Activated CD4-positive, alpha-beta T cell treated with anti-CD3 and anti-CD28 coated beads, Interleukin-10, Interleukin-2, amounts not matched to agents 100 ng/mL and 50 ng/mL, durations not matched to agents 16 hours and 8 hours (primary cell): ENCODE measurements around the gene LIN28A.

Experiments
- DNase-seq: peaks from one replicate; pipeline ENCODE4 v3.0.0-alpha.2; 2020

The LIN28A gene

DNA sequence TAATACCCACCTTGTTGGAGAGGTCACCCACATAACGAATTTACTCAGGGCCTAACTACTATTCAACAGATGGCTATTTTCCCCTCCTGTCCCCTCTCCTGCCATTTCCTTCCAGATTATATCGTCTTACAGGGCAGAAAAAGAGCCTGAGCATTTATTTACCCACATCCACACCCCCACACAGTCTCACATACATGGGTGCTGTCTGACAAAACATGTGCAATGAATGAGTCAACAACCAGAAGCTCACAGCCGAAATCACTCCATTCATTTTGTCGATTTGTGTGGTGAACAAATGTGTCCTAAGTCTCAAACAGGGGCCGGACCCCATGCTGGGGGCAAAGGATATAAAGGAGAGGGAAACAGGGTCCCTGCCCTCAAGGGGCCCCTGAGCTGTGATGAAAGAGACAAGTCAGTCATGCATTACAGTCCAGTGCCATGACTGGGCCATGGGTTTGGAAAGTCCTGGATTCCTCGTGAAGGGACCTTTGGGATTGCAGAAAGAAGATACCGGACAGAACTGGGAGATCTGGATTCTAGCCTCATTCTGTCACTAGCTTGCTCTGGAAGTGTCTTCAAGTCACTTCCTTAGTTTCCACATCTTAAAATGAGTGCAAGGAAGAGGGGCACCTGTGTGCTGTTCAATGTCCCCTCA, 21.7 kb upstream of the LIN28A start:
- DNase-seq = no peak

- no peak for DNase-seq
Observed at GRCh38 chr1:26389604-26390247, 20.9 kb upstream of the LIN28A start.

DNA sequence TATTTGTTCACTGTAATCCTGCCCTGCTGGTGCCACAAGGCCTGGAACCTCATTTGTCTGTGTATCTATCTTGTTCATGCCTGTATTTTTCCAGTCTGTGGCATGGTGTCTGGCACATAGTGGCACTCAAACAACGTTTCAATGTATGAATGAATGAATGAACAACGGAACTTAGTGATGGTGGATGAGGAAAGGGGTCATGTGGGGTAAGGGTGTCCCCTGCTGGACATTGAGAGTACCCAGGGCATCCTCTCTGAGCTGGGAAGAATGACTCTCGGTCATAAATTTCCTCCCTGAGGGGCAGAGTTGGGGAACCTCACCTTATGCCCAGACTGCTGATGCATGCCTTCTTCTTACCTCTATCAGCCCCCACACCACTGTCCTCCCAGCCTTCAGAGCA, 19.2 kb upstream of the LIN28A start:
- peak; percentile 43 for DNase-seq

DNA sequence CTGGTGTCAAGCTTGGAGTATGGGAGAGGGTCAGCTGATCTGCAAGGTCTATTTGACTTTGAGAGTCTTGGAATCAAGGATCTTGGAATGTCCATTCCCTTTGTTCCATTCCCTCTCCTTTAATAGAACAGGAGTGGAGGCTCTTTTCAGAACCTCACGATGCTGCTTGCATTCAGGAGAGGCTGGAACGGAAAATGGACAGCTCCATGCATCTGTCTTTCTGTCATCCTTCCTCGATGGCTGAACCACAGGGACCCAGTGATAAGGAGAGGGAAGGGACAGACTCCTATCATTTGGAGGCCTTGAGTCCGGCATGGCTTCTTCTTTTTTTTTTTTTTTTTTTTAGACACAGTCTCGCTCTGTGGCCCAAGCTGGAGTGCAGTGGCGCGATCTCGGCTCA, 14.9 kb upstream of the LIN28A start:
- DNase-seq = no peak

DNA sequence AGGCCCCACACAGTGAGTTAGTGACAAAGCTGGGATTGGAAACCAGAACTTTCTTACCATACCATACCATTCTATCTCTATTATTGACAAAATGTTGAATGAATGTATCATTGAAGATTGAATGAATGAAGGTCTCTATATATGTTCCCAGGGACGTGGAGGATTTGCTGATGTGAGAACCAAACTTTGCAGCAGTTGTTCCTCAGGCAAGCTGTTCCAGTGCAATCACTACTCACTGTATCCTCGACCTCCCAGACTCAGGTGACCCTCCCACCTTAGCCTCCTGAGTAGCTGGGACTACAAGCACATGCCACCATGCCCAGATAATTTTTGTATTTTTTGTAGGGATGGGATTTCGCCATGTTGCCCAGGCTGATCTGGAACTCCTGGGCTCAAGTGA, 11.6 kb upstream of the LIN28A start:
- DNase-seq = no peak

- DNase-seq = no peak
Observed at GRCh38 chr1:26401891-26402290, 8.7 kb upstream of the LIN28A start.

DNA sequence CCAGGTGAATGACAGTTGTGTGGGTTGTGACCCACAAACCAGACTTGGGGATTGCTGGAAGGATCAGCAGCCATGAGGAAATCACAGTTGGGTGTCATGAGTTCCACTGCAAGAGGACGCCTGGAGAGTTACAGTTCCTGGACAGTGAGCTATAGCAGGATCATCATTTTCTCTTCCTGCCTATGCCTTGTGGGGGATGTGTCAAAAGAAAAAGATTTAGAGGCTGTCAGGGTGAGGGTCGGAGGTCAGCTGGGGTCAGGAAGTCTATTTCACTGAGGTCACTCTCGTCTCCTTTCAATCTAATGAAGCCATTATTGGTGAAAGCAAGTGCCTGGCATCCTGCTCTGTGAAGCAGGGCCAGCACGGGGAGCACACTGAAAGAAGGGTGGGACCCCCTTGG, 7.0 kb upstream of the LIN28A start:
- no peak for DNase-seq

- DNase-seq = no peak
Observed at GRCh38 chr1:26404641-26405040, 6.0 kb upstream of the LIN28A start.

DNA sequence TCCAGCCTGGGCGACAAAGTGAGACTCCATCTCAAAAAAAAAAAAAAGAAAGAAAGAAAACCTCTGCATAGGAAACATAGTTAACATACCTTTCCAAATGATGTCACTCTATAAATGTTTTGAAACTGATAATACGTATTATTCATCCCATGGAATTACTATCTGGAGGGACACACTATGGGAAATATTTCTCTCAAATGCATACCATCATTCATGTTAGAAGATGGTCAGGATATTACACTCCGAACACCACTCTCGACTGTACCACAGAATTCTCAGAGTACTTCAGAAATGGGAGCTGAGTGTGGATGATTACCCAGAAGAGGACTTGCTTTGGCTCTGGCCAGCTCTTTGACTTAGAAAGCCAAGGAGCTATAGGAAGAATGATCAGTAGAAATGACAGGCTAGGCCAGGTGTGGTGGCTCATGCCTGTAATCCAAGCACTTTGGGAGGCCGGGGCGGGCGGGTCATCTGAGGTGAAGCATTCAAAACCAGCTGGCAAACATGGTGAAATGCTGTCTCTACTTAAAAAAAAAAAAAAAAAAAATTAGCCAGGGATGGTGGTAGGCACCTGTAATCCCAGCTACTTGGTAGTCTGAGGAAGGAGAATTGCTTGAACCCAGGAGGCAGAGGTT, 5.2 kb upstream of the LIN28A start:
- no peak for DNase-seq

DNA sequence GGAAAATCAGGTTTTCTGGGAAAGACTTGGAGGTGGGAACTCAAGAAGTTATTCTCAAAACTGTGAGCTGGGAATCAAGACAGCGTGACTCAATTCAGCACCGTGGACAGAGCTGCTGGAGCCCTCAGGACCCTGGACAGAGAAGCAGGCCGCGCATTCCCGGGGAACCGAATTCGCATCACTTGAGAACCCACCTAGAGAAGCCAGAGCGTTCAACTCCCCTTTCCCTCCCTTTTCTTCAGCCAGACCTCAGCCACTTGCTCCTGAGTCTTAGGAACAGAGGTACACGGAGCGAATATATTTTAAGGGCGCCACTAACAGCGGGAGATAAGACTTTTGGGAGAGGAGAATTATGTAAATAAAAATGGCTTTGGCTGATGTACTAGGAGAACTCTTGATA, 2.0 kb upstream of the LIN28A start:
- DNase-seq = peak; percentile 50

DNA sequence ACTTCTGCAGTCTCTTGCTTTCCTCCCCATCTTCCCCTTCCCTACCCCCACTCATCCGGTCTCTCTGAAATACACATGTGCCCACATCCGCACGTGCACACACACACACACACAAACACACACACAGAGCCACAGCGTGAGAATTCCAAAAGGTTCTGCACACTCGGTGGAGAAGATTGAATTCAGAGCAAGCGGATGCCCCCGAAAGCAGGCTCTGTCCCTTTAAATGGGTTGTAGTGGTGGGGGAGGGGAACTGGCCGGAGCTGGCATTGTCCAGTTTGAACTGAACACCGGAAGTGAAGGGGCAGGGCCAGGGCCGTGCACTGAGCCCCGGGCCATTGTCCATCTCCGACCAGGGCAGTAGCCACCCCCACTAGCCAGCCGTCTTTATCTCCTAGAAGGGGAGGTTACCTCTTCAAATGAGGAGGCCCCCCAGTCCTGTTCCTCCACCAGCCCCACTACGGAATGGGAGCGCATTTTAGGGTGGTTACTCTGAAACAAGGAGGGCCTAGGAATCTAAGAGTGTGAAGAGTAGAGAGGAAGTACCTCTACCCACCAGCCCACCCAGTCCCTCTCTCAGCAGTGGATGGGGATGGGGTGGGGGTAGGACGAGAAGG, 1.3 kb upstream of the LIN28A start:
- no peak for DNase-seq

DNA sequence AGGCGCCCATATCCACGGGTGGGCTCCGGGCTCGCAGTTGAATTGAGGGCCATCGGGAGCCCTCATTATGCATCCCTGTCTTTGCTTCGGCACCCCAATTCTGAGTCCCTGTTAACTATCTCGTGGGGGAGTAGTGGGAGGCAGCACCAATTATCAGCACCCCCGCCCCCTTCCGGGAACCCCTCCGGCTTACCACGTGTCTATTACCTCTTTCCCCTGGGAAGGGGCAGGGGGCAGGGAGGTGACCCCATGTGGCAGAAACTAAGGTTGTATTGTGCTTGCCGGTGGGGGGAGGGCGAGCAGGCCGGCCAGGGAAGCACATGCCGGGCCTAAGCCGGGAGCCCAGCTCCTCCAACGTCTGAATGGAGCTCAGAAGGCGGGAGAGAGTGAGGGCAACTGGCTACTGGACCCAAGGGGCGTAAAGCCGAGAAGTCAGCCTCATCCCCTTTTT, 1.0 kb downstream of the LIN28A start:
- no peak for DNase-seq

DNA sequence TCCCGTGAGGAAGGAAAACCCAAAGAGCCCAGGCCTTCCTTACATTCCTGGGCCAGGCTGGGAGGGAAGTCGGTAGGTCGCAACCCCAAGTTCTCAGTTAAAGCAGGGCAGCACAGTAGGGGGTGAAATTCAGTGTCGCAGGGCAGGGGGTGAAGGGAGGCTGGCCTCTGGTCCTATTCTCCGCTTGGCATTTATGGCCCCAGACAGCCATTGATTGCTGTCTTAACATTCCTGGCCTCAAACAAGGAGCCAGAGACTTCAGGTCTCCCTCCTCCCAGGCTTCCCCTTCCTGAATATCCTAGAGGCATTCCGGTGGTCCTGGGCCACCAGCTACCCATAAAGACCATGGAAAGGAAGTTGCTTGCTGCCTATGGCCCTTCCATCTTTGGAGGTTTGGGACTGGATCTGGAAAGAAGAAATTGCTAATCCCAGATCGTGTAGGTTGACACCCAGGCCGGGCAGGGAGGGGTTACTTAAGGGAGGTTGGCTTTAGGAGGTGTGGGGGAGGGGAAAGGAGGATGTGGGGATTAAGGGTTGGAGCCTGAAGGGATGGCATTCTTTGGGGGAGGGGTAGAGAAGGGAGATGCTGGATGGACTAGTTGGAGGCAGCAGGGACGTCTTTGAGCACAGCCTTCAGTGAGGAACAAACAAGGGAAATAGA, 1.7 kb downstream of the LIN28A start:
- no peak for DNase-seq

DNA sequence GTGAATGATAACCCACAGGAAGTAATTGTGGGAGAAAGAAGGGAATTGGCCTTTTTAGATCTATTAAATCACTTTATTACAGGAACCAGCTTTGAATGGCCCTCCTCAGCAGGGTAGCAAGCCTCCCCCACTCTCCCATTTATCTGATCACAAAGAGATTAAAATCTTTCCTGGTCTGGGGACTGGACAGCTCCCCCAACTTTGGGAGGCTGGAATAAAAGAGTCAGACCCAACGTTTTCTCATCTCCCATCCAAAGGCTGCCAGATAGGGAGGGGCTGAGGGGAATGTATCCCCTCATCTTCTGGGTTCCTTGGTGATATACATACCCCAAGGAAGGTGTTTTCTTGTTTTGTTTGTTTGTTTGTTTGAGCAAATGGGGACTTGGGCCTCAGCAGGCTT, 2.4 kb downstream of the LIN28A start:
- DNase-seq = no peak

DNA sequence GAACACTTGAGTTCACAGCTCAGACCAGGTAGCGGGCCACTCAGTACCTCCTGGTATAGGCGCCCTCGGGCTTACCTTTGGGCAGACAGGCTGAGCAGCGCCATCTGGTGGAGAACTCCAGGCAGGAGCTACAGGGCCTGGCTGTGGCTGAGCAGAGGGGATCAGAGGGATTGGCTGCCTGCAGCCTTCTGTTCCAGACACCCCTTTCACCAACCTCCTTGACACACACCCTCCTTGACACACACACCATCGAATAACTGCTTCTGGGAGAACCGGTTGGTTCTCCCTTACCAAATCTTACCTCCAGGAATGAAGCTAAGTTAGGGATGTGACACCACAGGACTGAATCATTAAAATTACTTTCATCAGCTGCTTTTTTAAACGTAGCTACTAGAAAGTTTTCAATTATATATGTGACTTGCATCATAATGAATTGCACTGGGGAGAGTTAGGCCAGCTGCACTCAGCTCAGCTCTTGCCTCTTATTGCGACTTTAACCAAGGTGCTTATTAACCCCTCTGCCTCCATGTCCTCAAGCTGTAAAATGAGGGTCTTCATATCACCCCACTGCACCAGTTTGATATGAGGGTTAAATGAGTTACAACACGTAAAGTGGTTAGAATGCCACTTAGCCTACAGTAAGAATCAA, 6.6 kb downstream of the LIN28A start:
- peak; percentile 88 for DNase-seq

- DNase-seq = no peak
Observed at GRCh38 chr1:26418865-26419349, 8.3 kb downstream of the LIN28A start.

- DNase-seq = no peak
Observed at GRCh38 chr1:26419494-26419893, 8.9 kb downstream of the LIN28A start.

- DNase-seq = no peak
Observed at GRCh38 chr1:26429721-26430120, 19.1 kb downstream of the LIN28A start.

GRCh38 chr1:26431979-26432695, 21.5 kb downstream of the LIN28A start, which contains the start of gene DHDDS:
Gene DHDDS, plus strand, starts transcription at chr1:26432321. Its CDS starts 625 bp downstream, at chr1:26432946.
- peak; percentile 99 for DNase-seq

- no peak for DNase-seq
Observed at GRCh38 chr1:26432793-26433192, 22.2 kb downstream of the LIN28A start.

GRCh38 chr1:26434161-26434752, 23.6 kb downstream of the LIN28A start:
- DNase-seq = no peak
